NCI-H1694 (cell line): ENCODE measurements around the gene SCART1.
"Not testable (repeated sequence)": the region's sequence is repeated elsewhere in the genome, so short reads cannot be mapped to it uniquely, and the experiment has no call there.

Source experiments
- DNase-seq: peaks from one replicate; lab custom pipeline; 2025; lab: John Stamatoyannopoulos, UW

Gene SCART1

GRCh38 chr10:133456041-133456951 is 2.6 kb downstream of the SCART1 start:
- no peak for DNase-seq

DNA sequence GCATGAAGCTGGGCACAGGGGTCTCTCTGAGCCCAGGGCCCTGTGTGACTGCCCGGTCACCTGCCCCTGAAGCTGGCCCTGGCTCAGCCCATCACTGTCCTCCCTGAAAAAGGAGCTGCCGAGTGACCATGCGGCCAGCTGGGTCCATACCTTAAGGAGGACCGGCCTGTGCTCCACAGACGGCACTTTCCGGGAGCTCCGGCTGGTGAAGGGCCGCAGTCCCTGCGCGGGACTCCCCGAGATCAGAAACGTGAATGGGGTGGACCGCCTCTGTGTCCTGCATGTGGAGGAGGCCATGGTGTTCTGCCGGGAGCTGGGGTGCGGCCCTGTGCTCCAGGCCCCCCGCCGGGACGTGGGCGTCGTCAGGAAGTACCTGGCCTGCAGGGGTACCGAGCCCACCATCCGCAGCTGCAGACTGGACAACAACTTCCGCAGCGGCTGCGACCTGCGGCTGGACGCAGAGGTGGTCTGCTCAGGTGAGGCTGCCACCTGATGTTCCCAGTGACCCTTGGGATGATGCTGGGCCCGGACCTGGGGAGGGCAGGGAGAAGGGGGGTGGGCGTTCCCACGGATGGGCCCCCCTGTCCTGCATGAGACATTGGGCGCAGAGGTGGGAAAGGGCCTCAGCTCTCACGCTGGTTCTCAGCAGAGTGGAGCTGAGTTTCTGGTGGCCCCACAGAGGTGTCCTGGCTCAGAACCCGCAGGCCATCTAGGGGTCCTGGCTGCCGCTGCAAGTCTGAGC is 3.5 kb downstream of the SCART1 start:
- no peak for DNase-seq

GRCh38 chr10:133458021-133458709 is 4.4 kb downstream of the SCART1 start:
- no peak for DNase-seq

- no peak for DNase-seq
Measured at GRCh38 chr10:133458710-133459453, 5.1 kb downstream of the SCART1 start.

GRCh38 chr10:133459454-133460207 is 5.9 kb downstream of the SCART1 start:
- DNase-seq, result no peak

DNA sequence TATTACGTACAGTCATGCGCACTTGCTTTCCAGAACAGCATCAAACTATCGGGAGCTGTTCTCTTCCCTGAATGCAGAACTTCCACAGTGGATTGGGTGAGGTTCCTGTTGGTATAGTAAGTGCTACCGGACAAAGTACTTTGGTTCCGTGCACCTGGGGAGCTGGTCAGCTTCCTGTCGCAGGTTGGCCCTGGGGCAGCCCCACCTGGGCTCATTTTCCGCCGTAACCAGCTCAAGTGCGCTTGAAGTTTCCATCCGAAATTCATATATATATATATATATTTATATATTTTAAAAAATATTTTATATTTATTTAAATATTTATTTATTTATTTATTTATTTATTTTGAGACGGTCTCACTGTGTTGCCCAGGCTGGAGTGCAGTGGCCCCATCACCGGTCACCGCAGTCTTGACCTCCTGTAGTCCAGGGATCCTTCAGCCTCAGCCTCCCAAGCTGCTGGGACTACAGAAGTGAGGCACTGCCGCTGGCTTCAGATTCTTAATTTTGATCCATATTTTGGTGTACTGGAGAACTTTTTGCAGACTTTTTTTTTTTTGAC is 6.5 kb downstream of the SCART1 start:
- DNase-seq, result no peak

DNA sequence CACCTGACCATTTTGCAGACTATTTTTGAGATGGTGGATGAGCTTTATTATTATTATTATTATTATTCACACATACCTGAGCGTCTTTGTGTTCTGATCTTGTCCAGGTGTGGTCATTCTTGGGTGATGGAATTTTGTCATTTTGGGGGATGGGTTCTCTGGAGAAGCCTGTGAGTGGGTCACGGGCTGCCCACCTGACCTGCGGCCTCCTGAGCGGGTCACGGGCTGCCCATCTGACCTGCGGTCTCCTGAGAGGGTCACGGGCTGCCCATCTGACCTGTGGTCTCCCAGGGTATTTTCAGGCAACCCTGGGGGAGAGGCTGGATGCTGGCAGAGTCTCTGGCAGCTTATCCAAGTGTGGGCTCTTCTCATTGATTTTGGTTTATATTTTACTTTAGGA is 7.3 kb downstream of the SCART1 start:
- DNase-seq, result no peak

DNA sequence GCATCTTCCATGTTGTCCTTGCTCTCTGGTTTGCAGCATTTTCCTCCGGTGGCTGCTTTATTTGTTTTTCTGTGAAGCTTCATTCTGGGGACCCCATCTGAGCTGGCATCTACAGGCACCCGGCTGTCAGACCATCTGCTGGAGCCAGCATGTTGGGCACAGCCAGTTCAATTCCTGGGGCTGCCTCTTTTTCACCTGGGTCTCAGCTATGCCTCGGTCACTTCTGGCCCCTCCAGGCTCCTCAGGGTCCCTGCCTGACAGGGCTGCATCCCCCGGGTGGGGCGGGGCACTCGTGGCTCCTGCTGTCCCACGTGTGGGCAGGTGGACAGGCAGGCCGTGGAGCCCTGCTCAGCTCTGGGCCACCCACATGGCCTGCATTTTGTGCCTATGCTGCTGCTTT is 8.1 kb downstream of the SCART1 start:
- no peak for DNase-seq

GRCh38 chr10:133462512-133463305 is 9.0 kb downstream of the SCART1 start:
- no peak for DNase-seq

- DNase-seq, result no peak
Measured at GRCh38 chr10:133464582-133465031, 10.9 kb downstream of the SCART1 start.

DNA sequence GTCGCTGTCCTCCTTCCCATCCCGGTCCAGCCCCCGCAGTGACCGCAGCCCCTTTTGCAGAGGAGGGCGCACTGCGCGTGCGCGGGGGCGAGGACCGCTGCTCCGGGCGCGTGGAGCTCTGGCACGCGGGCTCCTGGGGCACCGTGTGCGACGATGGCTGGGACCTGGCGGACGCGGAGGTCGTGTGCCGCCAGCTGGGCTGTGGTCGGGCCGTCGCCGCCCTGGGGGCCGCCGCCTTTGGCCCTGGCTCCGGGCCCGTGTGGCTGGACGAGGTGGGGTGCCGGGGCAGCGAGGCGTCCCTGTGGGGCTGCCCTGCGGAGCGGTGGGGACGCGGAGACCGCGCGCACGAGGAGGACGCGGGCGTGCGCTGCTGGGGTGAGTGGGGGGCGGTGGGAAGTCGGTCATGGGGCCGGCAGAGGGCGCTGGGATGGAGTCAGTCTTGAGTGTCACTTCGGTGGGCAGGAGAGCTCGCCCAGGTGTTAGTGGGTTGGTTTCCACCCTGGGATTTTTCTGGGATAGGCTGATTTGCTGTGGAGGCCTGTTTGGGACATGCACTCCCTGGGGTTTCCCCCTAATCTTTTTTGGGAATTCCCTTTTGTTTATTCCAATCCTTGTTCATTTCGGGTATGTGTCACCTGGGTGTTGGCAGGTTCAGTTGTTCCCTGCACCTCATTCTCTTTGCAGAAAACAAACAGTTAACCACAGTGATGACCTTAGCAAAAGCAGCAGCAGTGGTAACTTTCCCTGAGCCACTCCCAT is 11.6 kb downstream of the SCART1 start:
- DNase-seq, result no peak

DNA sequence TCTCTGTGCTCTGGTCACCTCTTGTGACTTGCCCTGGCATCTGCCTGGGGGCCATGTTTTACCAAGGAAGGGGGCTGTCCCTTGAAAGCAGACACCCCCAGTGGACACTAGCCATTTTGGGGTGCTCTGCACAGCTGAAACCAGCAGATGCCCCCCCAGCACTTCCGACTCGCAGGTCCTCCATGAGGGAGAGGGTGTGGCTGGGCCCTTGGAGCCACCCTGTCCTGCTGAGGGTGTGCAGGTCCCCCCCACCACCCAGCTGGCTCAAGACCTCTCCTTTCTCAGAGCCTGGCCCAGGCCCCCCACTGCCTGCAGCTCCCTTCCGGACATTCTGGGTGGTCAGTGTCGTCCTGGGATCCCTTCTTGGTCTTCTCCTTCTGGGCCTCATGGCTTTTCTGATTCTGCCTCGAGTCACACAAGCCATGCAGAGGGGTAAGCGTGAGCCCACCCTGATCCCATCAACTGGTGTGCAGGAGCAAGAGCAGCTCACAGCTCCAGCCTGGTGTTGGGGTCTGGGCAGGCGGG is 12.3 kb downstream of the SCART1 start:
- DNase-seq, result no peak

- no peak for DNase-seq
Measured at GRCh38 chr10:133466683-133467275, 13.0 kb downstream of the SCART1 start.

DNA sequence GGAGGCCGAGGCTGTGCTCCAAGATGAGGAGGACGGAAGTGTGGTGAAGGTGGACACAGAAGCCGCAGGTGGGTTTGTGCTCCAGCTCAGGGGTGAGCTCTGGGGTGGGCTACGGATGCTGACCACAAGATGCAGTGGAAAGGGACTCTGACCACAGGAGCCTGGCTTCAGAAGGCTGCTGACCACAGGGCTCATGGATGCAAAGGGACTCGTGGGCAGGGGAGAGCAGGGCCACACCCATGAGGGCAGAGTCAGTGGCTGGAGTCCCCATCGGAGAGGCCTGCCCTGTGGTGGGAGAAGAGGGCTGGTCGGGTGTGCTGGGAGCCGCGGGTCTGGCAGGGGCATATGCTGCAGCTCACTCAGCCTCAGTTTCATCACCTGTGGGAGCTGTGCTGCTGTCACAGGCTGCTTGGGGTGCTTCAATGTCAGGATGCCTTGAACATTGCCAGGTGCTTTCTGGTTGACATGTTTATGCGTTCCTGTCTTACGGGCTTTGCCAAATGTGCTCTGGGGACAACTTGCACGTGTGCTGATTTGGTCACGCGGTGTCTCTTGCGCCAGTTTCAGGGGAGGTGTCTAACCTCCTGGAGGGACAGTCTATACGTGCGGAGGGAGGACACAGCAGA is 13.7 kb downstream of the SCART1 start:
- DNase-seq, result no peak

GRCh38 chr10:133469205-133469604 is 15.5 kb downstream of the SCART1 start:
- not testable (repeated sequence) for DNase-seq

GRCh38 chr10:133471300-133472109 is 17.8 kb downstream of the SCART1 start:
- DNase-seq, result no peak

DNA sequence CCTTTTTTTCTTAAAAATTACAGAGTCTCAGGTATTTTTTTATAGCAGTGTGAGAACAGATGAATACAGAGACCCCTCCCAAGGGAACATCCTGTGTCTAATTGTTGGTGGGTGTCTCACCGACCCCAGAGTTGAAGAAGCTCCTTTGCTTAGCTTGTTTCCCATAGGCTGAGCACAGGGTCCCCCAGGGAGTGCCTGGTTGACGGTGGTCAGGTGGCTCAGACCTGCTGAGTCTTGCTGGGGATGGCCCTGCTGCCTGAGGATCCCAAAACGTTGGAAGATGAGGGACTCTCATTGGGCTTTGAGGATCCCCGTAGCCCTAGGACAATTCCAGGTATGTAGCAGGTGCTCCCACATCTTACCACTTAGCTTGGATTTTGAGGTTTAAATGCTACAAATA is 19.5 kb downstream of the SCART1 start:
- no peak for DNase-seq
